Activated T-helper 1 cell treated with Interleukin-2 at 50 U/mL for 16 hours (primary cell): Measurements from ENCODE around the gene PPOX.

Source experiments
- DNase-seq: peaks from one replicate; pipeline ENCODE4 v3.0.0-alpha.2; 2020; ENCODE audit warnings: low read depth

PPOX gene

DNA sequence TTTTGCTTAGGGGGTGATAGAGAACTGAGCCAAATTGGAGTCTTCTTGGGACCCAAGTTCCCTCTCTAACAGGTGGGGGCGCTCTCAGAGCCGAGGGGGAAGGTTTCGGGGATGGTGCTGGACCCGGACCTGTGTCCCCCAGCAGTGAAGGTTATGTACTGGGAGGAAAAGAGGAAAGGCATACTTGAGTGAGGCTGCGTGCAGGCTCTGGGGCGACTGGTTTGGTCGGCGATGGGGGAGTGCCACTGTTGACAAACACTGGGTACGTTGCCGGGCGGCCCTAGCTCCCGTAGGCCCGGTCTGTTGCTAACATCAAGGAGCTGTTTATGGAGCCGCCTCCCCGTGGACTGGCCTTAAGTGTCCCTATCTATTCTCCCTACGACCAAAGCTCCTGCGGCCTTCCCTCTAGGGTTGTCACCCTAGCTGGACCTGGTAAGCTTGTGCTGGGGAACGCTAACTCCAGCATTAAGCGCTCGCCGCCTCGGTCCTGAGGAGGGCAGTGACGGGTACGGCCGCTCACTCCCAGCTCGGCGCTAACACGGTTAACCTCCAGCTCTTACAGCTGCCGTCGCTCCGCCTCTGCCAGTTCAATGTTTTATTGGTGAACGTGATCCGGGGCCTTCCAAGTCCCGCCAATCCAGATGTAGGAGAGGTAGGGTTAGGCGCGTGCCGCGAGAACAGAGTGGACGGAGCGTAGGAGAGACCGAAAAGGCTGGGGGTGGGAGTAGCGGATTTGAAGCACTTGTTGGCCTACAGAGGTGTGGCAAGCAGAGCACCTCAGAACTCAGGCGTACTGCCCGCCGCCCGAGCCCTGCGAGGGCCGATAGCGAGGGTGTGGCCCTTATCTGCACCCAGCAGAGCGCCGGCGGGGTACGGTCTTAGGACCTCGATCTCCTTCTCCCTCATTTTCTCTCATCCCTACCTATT, at the start of gene PPOX:
PPOX (plus strand) TSS at position 685 of the 927 bp plus-strand sequence. CDS start 422 bp downstream, outside the sequence.
- peak; percentile 82 for DNase-seq

DNA sequence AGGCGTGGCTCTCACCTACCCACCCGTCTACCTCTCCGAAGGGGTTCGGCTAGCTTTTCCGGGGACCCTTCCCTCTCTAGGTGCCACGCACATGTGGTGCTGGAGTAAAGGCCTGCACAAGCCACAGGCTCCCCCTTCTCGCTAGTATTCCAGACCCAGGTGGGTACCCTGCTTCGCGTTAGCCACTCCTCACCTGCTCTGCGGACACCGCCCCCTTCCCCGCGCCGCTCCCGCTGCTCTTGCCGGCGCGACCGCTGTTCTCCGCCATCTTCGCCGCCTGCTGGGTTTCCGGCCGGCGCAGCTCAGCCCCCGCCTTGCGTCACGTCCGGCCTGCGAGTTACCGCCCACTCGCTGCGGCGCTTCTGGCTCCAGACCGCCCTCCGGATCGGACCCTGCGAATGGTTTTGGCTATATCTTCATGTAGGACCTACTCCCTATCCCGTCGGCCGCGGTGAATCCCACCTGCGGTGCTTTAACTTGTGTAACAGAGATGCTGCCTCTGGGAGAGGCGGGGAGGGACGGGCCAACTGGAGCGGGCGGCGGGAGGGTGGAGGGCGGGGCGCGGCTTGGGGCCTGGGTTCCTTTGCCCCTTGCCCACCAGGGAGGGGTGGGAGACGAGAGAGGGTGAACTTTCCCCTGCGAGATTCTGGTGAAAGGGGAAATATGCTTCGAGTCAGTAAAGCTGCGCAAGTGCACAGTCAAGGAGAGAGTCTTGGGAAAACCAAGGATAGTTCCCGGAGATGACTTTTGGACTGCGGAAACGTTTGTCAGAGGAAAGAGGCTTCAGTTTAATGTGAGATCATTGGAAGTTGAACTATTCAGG, 48.3 kb upstream of the PPOX start, which contains the start of the genes NIT1 and PFDN2:
NIT1 (plus strand) TSS at position 347 of the 823 bp plus-strand sequence; CDS start at position 419, 72 bp downstream.
PFDN2 (minus strand) TSS at position 279 of the 823 bp plus-strand sequence; CDS start at position 268, 11 bp downstream.
- DNase-seq: peak; percentile 72

DNA sequence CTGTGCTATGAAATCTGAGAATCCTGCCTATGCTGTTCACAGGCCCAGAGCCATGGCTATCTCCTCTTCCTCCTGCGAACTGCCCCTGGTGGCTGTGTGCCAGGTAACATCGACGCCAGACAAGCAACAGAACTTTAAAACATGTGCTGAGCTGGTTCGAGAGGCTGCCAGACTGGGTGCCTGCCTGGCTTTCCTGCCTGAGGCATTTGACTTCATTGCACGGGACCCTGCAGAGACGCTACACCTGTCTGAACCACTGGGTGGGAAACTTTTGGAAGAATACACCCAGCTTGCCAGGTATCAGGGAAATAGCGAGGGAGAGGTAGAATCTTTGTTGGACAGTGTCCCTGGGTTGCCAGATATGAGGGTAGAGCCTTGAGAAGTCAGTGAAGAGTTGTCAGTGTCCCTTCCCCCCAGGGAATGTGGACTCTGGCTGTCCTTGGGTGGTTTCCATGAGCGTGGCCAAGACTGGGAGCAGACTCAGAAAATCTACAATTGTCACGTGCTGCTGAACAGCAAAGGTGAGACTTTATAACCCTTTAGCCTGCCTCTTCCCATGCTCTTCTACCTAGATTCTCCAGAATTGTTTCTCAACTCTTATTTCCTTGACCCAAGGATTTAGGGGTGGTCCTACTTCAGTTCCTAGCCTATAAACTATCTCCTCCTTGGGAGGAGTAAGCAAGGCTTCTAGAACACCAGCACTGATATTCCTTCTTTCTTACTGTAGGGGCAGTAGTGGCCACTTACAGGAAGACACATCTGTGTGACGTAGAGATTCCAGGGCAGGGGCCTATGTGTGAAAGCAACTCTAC, 46.9 kb upstream of the PPOX start:
- no peak for DNase-seq

DNA sequence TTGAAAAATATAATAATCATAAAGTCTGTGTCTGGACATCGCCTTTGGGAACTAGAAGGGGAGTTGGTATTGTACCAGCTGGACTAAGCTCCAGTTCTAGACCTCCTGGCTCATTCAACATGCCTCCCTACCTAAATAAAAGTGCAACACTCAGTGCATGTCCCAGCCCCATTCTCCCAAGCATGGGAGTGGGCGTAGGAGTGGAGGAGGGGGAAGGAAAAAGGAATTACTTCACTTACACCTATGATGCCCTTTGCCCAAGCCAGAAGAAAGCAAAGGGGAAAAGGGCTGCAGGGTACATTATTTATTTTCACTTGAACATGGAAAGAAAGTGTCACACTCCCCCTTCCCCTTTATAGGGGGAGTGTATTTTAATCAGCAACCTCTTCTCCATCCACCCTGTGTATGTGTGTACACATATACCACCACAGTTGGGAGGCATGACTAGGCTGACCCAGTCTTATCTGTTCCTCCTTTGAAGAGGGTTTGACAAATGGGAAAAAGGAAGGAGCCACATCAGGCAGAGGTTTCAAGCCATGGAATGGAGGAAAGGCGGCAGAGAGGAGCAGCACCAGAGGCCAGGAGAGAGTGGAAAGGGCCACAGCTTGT, 45.1 kb upstream of the PPOX start:
- DNase-seq: no peak

DNA sequence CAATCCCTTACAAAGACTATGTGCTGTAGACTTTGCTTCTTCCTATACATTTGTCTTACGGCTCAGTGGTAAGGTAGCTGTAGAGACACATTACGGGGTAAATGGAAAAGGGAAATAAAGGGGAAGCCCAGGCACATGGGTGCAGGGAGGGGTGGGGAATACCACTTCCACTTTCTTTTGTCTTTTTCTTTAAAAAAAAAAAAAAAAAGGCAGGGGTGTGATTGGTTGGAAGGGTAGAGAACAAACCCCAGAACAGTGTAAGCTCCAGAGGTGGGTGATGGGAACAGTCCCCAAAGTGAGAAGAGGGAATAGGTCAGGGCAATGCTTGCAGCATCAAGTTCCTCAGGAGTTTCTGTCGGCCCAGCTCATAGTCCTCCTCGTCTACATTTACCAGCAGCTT, 44.4 kb upstream of the PPOX start:
- DNase-seq: no peak

DNA sequence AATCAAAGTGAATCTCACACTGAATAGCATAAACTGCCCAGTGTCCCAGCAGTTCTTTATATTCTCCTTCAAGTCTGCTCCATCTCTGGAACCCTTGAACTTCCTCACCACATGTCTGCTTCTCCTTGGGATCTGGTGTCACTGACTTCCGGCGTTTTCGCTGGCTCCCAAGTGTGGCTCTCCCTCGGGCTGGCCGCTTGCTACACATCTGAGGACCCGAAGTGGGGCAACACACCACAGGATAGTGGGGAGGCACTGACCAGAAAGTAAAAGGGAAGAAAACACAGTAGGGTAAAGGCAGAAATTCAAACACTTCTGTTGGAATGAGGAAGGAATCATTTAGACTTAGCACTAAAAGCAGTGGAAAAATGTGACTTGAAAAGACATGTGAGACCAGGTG, 43.3 kb upstream of the PPOX start:
- no peak for DNase-seq

DNA sequence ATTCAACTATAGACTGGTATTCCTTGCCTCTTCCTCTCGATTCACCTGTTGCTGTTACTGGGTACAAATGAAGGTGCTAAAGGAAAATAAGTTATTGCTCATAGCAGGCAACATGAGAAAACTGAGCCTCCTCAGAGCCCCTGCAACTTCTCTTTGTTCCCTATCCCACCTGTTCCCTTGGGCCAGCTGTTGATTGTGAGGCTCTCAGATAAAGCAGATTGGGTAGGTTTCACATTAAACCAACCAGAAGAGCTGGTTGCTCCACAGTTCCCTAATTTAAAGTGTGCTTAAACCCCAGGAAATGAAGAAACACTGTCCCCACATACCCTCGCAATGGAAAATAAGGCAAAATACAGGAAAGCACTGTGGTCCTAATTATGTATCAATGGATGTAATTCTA, 38.6 kb upstream of the PPOX start:
- DNase-seq: no peak

DNA sequence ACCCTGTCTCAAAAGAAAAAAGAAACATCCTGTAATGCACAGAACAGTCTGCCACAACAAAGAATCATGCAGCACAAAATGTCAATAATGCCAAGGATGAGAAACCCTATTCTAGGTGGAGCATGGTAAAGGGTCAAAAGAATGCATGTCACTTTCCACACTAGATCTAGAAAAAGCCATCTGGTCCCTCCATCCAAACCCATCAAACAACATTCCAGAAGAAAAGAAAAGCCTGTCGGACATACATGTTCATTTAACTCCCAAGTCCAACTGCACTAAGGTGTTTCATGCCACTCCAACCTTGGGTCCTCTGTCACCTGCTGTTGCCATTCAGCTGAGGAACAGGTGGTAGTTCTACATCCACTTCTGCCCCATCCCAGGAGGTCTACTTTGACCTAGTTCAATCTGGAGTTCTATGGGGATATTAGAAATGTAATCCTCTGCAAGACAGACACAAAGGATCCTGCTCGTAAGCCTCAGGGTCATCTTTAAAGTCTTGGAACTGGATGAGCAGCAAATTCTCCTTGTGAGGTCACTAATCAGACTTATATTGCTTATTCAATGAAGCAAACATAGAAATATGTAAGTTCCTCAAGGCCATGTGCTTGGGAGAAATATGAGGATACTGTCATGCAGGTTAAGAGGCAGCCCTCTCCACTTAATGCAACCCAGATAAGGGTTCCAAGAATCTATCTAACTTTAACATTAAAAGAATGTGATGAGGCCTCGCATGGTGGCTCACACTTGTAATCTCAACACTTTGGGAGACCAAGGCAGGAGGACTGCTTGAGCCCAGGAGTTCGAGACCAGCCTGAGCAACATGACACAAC, 37.4 kb upstream of the PPOX start:
- no peak for DNase-seq

DNA sequence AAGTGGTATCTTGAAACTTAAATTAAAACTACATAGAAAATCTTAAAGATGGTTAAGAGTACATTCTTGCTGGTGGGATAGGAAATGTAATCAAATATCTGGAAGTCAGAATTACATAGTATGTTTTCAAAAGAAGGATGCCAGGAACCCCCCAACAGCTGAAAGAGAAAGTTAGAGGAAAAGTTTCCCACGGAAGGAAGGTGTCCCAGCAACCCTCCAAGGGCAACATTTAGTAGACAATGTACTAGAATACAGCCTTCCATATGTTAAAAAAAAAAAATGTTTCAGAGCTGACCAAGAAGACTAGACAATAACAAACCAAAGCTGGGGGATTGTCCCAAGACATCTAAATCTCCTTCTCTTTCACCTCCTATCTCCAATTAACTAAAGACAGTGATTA, 36.0 kb upstream of the PPOX start:
- DNase-seq: no peak

DNA sequence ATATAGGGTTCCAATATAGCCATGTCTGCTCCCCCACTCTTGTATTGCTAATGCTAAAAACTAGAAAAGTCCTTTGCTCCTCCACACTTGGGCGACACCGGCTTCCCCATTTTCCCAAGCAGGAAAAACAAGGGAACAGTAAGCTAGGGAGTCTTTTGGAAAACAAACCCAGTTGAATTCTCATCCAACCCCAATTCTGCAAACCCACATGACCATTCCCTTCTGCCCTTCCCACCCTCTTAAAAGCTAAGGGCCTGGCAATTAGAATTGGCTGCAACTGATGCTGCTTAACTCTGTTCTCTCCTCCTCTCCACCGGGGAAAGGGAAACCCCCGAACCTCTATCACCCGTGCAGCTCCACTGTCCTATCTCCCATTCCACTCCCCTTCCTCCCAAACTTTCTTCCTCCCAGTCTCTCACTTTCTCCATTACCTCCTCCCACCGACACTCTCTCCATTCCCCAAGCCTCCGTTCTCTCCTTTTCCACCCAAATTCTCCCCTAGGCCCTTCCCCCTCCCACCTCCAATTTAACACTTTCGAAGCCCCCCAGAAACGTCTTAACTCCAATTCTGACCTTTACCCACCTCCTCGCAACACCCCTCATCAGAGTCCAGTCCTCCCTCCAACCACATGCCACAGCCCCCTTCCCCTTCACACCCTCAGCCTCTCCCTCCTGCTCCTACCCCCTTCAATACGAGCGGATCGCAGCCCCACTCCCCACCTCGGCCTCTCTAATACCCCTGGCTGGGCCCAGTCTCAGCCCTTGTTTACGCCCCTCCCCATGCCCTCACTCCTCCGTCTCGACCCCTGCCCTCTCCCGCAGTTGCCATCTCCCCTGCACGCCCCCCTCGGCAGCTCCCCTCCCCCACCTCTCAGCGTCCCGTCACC, 34.5 kb upstream of the PPOX start:
- no peak for DNase-seq

DNA sequence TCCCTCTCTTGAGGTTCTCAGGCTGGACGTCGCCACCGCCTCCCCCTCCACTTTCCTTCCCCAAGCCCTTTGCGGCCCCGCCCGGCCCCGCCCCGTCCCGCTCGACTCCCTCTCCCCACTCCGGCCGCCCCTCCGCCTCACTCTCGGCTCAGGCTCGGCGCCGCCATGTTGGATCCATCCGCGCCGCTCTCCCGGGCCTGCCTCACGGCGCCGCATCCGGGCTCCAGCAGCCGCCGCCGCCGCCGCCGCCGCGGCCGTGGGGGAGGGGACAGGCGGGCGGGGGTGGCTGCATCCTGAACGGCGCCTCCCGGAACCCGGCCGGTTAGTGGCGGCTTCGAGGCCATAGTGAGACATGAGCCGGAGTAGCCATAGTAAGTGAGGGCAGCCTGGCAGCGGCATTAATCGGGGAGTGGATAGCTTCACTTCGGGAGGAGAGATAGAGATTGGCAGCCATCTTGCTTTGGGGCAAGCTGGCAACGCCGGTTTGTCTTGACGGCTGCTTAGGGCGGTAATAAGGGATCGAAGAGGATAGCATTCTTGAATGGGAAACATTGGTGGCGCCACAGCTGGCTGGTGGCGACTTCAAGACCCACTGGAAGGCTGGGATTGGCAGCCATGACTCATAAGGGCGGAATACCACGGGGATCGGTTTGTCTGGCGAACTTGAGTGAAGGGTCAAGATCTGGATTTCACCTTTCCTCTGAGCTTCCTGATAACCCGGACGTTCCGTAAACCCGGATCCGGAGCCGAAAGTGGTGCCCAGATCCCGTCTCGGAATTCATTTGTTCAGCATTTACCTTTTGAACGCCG, 33.6 kb upstream of the PPOX start, which contains the start of gene DEDD:
DEDD (minus strand) TSS at position 258 of the 810 bp plus-strand sequence. CDS start 8,205 bp downstream, outside the sequence.
- DNase-seq: peak; percentile 81

DNA sequence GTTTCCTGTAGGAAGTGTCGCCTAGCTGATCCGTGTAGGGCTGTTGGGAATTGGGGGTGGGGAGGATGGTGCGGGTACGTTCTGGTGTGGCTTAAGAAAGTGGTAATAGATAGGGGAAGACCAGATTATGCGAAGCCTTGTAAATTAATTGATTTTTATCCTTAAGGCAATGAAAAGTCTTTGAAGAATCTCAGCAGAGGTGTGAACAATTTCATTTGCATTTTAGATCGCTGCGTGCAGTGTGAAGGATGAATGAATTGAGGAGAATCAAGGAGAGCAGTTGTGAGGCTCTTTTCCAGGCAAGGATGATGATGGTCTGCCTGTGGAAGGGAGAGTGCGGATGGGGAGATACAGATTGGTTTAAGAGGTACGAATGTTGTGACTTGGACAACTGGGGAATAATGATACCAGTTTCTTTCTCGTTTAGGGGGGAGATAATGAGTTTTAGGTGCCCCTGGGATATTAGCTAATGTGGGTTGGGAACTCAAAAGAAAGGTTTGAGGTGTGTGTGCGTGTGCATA, 32.9 kb upstream of the PPOX start:
- DNase-seq: no peak

DNA sequence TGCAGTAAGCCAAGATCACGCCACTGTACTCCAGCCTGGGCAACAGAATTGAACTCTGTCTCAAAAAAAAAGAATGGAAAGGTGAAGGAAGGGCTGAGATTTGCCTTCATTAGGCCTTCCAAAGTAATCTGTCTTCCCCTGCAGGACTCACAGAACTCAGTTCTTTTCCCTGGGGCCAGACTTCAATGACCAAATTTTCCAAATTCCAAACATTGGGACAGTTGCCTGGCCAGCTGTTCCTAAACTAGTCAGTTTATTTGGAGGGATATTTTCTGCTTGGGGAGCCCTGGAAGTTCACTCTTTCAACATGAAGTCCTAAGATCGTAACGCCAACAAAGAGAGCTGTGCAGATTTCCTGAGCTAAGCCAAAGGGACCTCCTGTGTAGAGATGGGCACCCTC, 28.3 kb upstream of the PPOX start:
- DNase-seq: no peak

DNA sequence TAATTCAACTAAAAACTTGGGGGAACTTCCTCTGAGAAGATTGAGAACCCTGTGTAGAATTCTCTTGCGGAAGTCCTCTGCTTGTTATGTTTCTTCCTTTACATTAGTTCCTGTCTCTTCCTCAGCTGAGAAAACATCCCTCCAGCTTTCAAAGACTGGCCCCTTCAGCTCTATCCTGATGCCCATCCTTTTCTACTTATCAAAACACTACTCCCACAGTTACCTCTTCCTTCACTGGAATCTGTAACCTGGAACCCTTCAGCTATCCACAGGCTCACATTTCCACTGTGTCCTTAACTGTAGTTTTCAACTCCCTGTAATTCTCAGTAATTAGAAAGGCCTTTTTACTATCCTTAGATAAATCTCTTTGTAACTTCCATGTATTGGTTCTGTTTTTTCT, 27.8 kb upstream of the PPOX start:
- no peak for DNase-seq

DNA sequence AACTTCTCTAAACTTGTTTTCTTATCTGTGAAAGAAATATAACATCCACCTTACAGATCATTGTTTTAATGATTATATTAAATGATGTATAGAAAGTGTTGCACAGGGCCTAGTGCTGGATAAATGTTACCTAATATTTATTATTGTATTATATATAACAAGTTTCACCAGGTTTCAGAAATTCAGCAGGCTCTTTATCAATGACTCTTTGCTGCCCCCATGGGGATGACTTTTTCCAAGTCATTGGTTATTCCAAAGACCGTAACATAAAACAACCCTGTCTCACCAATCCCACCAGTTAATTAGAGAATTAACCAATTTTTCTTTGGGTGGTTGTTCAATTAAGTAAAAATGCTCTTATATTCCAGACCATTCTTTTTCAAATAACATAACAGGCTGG, 26.5 kb upstream of the PPOX start:
- no peak for DNase-seq

DNA sequence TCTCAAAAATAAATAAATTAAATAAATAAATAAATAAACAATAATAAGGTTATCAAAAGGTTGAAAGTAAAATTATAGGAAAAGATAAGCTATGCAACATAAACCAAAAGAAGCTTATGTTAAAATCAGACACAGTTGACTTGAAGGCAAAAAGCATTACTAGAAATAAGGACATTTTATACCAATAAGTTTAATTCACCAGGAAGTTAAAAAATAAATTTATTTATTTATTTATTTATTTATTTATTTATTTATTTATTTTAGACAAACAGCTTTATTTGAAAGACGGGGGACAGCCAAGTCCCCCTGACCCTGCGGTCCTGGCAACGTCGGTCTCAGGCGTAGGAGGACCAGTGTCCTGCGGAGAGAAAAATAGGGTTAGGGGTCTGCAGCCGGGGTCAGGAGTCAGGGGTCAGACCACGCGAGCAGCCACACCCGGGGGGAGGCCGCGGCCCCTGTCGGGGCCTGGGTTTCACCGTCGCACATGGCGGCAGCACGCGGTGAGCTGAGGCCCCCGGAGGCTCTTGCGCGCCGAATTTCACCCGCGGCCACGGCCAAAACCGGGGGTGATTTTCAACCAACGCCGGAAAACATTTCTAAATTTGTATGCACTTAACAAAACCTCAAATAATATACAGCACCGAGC, 25.3 kb upstream of the PPOX start:
- DNase-seq: no peak

DNA sequence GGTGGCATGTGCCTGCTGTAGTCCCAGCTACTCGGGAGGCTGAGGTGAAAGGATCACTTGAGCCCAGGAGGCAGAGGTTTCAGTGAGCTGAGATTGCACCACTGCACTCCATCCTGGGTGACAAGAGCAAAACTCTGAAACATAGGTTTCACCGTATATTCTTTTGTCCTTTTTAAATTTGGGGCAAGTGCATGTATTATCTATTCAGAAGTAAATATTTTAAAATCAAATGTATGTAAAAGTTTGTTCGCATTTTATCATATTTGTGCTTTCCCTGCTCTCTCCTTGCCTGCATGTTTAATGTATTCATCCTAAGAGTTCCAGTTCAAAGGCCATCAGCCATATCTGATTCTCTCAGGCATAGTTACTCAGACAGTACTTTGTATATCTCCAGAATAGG, 20.4 kb upstream of the PPOX start:
- DNase-seq: no peak

DNA sequence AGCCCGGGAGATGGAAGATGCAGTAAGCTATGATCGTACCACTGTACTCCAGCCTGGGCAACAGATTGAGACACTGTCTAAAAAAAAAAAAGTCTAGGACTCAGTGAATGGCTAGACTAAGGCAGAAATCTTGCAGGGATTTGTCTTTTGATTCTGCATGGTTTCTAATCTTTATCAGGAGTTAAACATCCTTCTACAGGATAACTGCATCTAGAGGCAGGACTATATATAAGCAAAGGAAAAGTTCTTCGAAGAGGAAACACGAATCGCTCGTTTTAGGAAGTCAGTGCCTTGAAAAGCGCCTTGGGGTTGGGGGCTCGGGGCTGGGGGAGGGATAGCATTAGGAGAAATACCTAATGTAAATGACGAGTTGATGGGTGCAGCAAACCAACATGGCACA, 13.1 kb upstream of the PPOX start:
- DNase-seq: no peak
